OCI-M2 (cell line): Measurements from ENCODE around the gene ATAD3A.
"Not testable (repeated sequence)": the region's sequence is repeated elsewhere in the genome, so short reads cannot be mapped to it uniquely, and the experiment has no call there.

Experiments used
- DNase-seq: peaks from one replicate; lab custom pipeline; 2025; ENCODE audit not compliant: unreplicated experiment; lab: John Stamatoyannopoulos, UW

ATAD3A gene

DNA sequence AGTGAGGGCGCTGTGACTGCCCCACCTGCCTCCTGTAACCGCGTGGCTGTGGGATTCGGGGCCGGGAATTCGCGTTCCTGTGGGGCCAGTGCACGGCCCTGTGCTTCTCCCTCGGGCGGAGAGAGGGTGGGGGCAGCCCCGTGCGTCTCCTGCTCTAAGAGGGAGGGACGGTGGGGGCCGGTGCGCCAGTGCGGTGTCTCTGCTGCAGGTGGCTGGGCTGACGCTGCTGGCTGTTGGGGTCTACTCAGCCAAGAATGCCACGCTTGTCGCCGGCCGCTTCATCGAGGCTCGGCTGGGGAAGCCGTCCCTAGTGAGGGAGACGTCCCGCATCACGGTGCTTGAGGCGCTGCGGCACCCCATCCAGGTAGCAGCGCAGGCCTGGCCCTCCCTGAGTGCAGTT is 10.6 kb downstream of the ATAD3A start:
- not testable (repeated sequence) for DNase-seq

DNA sequence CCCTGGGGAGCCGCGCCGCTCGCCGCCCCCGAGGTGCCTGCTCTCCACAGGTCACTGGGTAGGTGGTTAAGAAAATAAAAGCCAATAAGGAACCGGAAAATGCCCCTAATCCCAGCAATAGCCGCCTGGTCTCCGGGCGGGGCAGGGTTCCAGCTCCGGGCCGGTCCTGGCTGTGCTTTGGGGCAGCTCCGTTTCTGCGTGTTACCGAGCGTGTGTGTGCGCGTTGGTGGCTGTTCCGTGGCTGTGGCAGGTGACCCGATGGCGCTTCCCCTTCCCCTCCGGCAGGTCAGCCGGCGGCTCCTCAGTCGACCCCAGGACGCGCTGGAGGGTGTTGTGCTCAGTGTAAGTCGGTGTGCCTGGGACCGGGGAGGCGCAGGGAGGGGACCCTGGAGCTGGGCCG is 11.3 kb downstream of the ATAD3A start:
- DNase-seq: not testable (repeated sequence)

DNA sequence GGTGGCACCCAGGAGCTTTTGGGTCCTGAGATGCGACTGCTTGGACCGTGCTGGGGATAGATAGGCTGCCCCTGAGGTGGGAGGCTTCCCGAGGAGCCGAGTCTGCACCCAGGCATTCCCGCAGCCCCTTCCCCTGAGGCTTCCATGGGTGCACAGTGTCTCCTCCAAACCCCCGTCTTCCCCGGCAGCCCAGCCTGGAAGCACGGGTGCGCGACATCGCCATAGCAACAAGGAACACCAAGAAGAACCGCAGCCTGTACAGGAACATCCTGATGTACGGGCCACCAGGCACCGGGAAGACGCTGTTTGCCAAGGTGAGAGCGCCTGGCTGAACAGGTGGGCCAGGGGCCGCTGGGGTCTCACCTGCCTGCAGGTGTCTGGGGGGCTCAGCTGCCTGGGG is 11.7 kb downstream of the ATAD3A start:
- DNase-seq: not testable (repeated sequence)

DNA sequence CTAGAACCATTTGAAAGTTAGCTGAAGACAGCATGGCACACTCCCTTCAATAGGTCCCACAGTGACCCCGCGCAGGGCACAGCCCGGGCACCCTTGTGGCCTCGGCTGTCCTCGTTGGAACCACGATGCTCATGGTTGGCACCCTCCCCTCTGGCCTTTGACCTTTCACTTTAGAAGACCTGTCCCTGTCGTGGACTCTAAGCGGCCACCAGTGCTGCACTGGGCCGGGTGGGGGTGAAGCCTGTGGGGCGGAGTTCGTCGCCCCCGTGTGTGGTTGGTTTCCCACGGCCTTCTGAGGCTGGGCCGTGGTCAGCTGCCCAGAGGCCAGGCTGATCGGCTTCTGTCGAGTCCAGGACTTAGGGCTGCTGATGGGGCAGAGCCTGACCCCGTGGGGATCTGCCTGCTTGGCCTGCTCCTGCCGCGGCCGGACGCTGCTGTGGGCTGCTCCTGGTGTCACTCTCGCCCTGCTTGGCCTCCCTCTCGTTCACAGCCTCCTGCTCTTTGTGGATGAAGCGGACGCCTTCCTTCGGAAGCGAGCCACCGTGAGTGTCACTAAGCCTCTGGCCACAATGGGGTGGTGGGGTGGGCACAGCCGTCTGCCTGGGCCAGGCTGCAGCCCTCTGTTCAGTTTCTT is 12.9 kb downstream of the ATAD3A start:
- not testable (repeated sequence) for DNase-seq

DNA sequence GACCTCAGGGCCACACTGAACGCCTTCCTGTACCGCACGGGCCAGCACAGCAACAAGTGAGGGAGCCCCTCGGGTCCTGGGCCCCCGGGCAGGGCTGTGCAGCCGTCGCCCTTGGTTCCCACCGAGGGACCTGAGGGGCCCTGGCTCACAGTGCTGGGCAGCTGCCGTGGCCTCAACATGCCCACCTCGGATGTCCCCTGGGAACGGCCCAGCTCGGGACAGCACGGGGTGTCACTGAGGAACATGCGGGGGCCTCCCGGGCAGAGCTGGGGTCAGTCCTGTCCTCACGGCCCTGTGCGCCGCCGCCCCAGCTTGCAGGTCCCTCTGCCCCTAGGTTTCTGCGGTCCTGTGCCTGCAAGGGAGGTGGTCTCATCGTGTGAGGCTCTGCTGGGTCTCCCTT is 14.5 kb downstream of the ATAD3A start:
- DNase-seq: not testable (repeated sequence)

DNA sequence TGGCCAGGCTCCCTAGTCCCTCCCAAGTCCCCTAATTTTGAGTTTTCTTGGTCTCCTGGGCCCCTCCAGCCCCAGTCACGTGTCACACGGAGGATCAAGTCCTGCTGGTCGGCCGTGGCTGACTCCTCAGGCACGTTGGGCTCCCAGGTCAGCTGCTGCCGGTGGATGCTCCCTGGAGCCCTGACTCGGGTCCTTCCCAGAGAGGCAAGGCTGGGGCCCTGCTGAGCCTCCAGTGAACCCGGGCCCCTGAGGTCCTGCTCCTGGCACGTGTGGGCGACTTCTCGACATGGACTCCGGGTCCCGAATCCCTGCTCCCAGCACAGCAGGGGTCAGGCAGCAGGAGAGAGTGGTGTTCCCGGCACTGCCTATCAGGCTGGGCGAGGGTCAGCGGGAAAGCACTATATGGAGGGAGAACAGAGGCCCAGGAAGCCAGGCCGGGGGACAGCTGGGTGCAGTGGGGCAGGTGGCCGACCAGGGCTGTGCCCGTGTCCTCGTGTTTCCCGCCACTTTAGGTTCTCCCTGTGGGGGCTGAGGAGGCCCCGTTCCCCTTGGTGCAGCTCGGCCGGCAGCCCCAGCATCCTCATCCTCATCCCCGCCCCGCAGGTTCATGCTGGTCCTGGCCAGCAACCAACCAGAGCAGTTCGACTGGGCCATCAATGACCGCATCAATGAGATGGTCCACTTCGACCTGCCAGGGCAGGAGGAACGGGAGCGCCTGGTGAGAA is 15.3 kb downstream of the ATAD3A start:
- no peak for DNase-seq

DNA sequence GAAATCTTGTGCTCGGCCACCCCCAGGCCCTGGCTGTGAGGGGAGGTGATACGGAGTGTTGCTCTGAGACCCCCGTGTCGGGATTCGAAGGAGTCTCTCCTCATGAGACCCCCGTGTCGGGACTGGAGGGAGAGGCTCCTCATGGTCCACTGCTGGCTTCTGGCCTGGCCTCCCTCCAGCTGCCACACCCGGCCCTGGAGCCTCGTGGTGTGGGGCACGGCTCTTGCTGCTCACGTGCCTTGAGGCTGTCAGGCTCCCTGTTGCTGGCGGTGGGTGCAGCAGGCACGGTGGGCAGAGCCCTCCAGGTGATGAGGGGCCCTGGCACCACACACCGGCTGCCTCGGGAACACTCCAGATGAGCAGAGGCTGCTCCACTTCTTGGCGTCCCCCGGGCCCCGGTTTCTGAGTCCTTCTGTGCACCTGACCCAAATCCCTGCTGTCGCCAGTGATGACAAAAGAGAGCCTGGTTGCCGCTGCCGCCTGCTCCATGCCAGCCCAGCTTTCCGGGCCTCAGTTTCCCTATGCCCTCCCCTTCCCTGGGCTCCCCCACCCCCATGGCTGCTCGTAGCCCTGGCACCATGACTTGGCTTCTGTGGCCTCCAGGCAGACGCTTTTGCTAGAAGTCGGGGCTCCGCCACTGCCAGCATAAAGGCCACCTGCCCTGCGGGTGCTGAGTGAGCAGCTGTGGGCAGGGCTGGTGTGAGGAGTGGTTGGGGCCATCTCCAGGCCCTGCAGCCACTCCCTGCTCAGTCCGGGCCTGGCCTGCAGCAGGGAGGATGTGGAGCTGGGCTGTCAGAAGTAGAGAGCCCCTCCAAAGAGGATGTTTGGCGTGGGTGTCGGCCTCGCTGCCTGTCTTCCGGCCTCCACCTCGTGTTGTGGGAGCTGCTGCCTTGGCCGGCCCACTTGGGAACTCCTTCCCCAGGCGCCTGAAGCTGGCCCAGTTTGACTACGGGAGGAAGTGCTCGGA is 16.6 kb downstream of the ATAD3A start:
- DNase-seq: no peak

DNA sequence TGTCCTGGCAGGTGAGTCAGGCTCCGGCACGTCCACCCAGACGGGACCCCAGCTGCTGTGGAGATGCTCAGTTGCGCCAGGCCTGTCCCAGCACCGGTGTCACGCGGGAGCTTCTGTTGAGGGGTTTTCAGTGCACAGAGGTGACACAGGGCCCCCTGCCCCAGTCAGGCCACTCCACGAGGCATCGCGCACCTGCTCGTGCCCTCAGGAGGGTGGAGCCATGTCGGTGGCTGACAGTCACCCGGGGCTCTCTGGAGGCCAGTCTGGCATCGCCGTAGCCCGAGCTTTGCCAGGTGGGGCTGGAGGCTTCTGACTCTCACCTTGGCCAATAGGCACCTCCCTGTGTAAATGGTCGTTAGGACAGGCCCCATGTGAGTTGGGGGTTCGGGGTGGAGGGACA is 17.4 kb downstream of the ATAD3A start:
- DNase-seq: no peak

DNA sequence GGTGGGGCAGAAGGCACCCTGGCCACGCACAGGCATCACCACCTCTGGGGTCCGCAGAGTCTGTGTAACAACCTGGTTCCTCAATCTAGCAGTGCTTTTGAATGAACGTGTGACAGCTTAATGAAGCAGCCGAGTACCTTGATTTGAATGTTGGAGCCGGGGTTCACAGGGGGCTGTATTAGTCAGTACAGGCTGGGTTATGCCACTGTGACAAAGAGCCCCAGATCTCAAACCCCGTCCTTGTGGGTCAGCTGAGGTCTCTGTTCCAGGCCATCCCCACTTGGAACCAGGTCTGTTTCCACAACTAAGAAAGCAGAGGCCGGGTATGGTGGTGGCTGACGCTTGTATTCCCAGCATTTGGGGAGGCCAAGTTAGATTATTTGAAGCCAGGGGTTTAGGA is 18.0 kb downstream of the ATAD3A start:
- no peak for DNase-seq

DNA sequence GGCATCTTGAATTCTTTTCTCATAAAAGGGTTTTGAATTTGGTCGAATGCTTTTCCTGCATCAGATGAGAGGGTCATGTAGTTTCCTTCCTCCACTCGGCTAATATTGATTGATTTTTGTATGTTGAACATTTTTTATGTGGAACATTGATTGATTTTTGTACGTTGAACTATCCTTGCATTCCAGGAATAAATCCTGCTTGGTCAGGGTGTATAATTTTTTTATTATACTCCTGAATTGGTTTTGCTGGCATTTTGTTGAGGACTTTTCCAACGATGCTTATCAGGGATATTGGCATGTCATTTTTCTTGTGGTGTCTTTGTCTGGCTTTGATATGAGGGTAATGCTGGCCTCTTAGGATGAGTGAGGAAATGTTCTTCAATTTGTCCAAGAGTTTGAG is 20.0 kb downstream of the ATAD3A start:
- DNase-seq: no peak

DNA sequence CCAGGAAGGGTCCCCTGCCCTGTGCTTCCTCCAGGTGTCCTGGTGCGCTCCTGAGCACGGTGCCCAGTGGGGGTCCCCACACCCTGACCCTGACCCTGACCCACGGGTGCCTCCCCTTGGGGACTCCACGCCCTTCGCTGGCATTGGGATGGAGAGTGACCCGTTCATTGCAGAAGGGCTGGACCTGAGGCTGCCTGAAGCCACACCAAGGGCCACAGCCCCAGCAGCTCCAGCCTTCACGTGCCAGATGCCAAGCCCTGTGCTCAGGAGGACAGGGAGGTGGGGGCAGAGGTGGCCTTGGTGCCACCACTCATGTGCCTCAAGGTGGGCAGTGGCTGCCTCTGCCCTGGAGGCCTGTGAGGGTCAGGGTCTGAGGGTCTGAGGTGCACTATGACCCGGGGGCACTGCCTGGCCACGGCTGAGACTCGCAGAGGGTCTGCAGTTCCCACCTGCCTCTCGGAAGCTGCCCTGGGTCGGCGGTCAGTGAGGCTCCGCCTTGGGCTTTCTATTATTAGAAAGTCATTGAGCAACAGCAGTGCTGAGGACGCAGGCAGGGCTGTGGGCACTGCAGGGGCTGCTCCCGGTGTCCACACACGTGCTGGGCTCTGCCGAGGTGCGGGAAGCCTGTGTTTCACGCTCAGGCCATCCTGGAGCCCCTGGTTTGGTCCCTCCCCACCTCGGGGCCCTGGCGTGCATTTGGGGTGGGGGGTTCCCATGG is 21.4 kb downstream of the ATAD3A start:
- not testable (repeated sequence) for DNase-seq

DNA sequence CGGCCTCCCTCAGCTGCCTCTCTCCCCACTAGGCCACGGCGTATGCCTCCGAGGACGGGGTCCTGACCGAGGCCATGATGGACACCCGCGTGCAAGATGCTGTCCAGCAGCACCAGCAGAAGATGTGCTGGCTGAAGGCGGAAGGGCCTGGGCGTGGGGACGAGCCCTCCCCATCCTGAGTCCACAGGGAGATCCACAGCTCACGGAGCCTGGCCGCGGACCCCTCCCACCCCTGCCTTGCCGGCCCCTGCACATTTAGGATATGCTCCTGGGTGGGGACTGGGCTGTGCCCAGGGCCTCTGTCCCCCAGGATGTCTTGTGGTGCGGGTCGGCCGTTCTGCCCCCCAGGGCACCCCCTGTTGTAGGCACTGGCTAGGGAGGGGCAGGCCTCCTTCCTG is 21.9 kb downstream of the ATAD3A start:
- DNase-seq: not testable (repeated sequence)

DNA sequence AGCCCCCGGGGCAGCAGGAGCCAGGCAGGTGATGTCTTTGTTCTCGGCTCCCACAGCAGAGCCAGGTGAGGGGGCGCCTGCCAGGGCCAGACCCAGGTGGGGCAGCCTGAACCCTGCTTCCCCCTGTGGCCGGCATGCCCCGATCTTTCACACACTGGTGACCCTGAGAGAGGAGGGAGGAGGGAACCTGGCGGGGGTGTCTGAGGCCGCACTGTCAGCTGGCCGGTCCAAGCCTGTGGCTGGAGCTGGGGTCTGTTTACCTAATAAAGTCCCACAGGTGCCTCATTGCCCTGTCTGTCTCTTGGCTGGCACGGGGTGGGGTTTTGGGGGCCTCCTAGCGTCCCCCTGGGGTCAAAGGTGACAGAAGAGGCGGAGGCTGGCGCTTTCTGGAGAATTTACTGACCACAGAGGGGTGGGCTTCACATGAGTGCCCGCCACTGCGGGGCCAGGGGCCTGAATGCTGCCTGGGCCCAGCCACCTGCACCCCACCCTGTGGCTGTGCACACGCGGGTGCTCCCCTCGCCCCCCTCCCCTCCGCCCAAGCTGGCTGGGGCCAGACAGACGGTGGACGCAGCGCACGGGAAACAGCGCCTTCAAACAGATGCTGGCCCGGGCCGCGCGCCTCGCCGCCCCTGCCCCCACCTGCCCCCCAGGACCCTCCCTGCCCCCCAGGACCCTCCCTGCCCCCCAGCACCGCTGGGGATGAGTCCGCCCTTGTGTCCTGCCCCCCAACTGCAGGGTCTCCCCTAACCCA is 22.6 kb downstream of the ATAD3A start:
- DNase-seq: no peak

DNA sequence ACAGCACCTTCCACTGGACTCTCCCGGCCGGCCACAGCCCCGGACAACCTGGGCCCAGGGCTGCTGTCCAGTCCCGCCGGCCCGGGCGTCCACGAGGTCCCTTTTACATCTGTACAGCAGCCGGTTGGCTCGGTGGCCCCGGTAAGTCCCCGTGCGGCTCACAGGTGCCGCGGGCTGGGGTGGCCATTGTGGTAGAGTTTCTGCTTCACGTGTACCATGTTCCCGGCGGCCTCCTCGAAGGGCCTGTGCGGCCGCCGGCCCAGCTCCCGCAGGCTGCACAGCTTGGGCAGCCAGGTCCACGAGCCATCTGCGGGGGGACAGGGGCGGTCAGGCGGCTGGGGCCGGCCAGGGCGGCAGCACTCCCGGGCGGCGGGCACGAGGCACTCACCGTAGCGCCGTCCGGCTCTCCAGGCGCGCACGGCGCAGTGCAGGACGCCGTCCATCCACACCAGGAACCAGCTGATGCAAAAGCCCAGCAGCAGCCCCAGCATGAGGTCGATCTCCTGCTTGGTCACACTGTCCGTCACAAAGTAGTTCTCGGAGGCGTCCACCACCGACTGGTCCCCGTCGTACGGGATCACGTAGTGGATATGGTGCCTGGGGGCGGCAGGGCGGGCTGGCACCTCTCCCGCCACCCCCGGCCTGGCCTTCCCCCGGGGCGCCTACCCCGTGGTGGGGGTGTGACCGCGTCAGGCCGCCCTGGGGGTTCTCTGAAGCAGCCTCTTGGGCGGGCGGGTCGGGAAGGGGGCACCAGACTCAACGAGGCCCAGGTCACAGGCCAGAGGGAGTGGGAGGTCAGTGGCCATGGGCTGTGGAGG is 23.4 kb downstream of the ATAD3A start:
- DNase-seq: no peak

DNA sequence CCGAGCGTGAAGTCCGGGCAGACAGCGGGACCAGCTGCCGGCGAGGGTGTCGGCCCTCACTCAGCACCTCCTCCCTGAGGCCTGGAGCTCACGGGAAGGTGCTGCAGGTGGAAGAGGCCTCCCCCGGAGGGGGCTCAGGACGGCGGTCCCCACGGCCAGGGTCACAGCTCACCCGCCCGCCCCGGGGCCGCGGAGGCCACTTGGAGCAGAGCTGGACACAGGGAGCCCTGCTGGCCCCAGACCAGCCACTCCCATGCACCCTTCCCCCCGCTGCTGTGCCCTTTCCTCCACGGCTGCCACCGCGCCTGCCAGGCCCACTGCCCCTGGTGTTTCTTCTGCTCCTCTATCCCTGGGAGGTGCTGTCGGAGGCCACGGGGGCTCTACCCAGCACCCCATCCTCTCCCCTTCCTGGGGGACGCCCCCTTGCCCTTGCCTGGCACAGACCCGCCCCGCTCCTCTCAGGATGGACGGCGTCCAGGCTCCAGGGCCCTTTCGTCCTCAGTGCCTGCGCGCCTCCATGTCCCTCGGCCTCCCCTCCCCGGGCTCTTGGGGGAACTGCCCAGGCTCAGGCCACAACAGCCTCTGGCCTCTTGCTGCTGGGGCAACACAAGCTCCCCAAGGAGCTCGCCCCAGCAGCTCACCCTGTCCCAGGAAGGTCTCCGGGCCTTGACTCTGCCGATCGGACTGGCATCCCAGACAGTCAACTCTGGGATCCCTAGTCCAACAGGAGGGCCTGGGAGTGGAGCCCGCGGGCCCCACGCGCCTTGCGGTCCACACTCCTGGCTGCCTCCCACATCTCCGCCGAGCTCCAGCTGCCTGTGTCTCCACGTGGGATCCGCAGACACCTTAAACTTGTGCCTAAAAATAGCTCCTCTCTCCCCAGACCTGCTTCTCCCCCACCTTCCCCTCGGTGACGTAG is 24.3 kb downstream of the ATAD3A start:
- no peak for DNase-seq

DNA sequence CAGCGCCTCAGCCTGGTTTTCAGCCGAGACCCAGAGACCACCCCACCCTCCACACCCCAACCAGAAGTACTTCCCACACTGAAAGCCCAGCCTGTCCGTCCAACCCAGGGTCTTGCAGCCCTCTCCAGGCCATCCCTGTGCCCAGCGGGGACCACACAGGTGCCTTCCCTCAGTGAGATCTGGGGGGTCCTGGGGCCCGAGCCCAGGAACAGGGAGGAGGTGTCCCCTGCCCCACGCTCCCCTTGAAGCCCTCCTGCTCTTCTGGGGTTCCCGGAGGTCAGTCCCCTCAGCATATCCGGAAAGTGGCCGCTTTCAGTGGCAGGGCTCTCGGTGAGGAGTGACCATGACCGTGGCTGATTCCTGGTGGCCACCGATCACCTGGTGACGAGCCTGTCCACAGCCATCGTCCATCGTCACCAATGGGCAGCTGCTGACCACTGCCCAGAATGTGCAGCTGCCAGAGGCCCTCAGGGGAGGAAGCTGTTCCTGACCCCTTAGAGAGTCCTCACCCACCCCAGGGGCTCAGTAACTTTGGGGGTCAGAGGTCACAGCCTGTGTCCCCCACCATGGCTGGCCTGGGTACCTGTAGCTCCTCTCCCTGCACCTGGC is 25.1 kb downstream of the ATAD3A start:
- DNase-seq: no peak

DNA sequence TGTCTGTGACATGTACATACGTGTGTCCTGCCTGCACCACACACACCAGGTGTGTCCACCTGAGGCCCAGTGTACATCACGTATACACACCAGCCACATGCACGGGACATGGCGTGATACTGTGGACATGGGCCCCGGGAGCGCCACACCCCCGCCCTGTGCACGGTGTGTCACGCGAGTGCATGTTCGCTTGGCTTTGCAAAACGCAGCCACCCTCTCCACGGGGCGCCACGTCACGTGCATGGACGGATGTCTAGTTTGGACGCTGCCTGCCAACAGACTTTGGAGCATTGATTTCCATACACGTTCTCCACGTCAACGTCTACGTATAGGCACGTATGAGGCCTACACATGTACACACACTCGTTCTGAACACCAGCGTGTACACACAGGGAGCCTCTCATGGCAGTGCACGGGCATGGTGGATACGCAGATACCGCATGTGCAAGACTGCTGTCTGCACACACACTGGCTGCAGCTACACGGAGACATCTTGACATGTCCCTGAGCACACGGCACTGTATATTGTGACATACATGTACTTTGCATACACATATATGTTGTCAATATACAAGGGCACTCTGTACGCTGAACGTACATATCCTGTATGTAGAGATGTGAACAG is 25.8 kb downstream of the ATAD3A start:
- no peak for DNase-seq

DNA sequence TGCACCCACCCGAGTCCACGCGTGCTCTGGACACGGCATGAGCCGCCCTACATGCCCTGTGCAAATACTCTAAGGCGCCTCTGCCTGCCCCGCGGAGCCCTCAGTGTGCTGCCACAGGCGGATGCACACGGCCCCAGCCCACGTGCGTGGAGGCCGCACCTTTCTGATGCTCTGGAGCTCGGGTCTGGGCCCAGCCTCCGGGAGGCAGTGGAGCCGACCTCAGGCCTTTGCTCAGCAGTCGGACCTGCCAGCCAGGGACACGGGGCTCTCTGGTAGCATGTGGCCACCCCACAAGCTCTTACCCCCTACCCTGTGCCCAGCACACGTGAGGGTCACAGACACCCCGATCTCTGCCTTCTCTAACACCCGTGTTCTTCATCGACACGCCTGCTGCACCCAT is 26.4 kb downstream of the ATAD3A start:
- DNase-seq: no peak
